Upper lobe of right lung (tissue), 1 donor: ENCODE measurements around the gene OTP. TPM values are rescaled to one million over a fixed set of nuclear protein-coding genes. Genes with fewer than 3 reads are reported as not detected.

Experiments used
- ATAC-seq: fragments of 200-7000 bp; cut with Tn5 transposase; one replicate; pipeline ENCODE4 v1.9.1; 2020; ENCODE audit warnings: mild to moderate bottlenecking, moderate library complexity
- DNase-seq: peaks from one replicate; pipeline ENCODE4 v3.0.0-alpha.2; 2020
- H3K27ac ChIP-seq: fragments of 200-600 bp; one replicate; pipeline ENCODE4 v1.8.0; 2022
- H3K27me3 ChIP-seq: fragments of 200-600 bp; one replicate; pipeline ENCODE4 v1.8.0; 2022; ENCODE audit warnings: mild to moderate bottlenecking
- H3K36me3 ChIP-seq: fragments of 200-600 bp; one replicate; pipeline ENCODE4 v1.8.0; 2022
- H3K4me1 ChIP-seq: fragments of 200-600 bp; one replicate; pipeline ENCODE4 v1.8.0; 2022
- H3K4me3 ChIP-seq: fragments of 200-600 bp; one replicate; pipeline ENCODE4 v1.8.0; 2022; ENCODE audit warnings: mild to moderate bottlenecking
- H3K9me3 ChIP-seq: fragments of 200-600 bp; one replicate; pipeline ENCODE4 v1.8.0; 2022
- CTCF ChIP-seq: fragments of 200-600 bp; IDR thresholded peaks from one replicate; pipeline ENCODE4 v1.8.0; 2022; ENCODE audit warnings: antibody characterized with exemption
- intact Hi-C: fragments of 100-400 bp; cut with DNase I; formaldehyde crosslinking; loops from one replicate; pipeline ENCODE4 v1.11.0; 2022
- total RNA-seq: library from RNA; stranded (reverse); fragmentation: NEBNext Ultra II Directional; extraction: Animal tissue kit (Norgen Biotek cat#: 25700); gene quantifications from one replicate; pipeline ENCODE4 v1.2.1, GENCODE V29; 2021
- donor health status: DM: no; HTN: yes; CAD: no; lungs with severe emphysema.

OTP gene
- total RNA-seq, 1 donor from 2014 or later, result not detected

GRCh38 chr5:77607324-77607723 lies 31.2 kb downstream of the OTP start:
- Histone ChIP-seq H3K27ac (no peak overlapping the region), H3K4me1 (no peaks in the 10 kb centered on the region), H3K36me3 (no peaks in the 10 kb centered on the region), H3K9me3 (no peaks in the 10 kb centered on the region), H3K4me3 (no peak overlapping the region), H3K27me3 (no peaks in the 10 kb centered on the region)
- no peak for TF ChIP-seq CTCF
- ATAC-seq (no peak), DNase-seq (no peak)
- intact Hi-C loops, result no loop called here

GRCh38 chr5:77606279-77606678 lies 32.2 kb downstream of the OTP start:
- ATAC-seq (no peak), DNase-seq (no peak)
- H3K4me3 ChIP-seq, result no peak overlapping the region
- H3K36me3 ChIP-seq, result no peaks in the 10 kb centered on the region
- no peak overlapping the region for H3K27ac ChIP-seq
- no peak for TF ChIP-seq CTCF
- no peaks in the 10 kb centered on the region for H3K27me3 ChIP-seq
- no peaks in the 10 kb centered on the region for H3K9me3 ChIP-seq
- intact Hi-C loops, result no loop called here
- no peaks in the 10 kb centered on the region for H3K4me1 ChIP-seq

GRCh38 chr5:77599679-77600078 lies 38.8 kb downstream of the OTP start:
- H3K9me3 ChIP-seq, result no peaks in the 10 kb centered on the region
- DNase-seq (no peak), ATAC-seq (no peak)
- intact Hi-C loops, result no loop called here
- H3K4me1 ChIP-seq, result no peaks in the 10 kb centered on the region
- peaks cover 3% of the 10 kb centered on the region for H3K27me3 ChIP-seq
- H3K4me3 ChIP-seq, result no peak overlapping the region
- no peak overlapping the region for H3K27ac ChIP-seq
- TF ChIP-seq CTCF, result no peak
- H3K36me3 ChIP-seq, result no peaks in the 10 kb centered on the region

GRCh38 chr5:77590347-77590746 lies 48.2 kb downstream of the OTP start:
- intact Hi-C loops, result no loop called here
- TF ChIP-seq CTCF, result no peak
- ATAC-seq, result peak; percentile 26
- H3K4me1 ChIP-seq, result no peaks in the 10 kb centered on the region
- no peak for DNase-seq
- H3K27me3 ChIP-seq, result no peaks in the 10 kb centered on the region
- H3K9me3 ChIP-seq, result no peaks in the 10 kb centered on the region
- H3K4me3 ChIP-seq, result no peak overlapping the region
- no peak overlapping the region for H3K27ac ChIP-seq
- H3K36me3 ChIP-seq, result no peaks in the 10 kb centered on the region

- ATAC-seq (no peak), DNase-seq (no peak)
Observed at GRCh38 chr5:77588175-77588574, 50.3 kb downstream of the OTP start.

More at GRCh38 chr5:77588175-77588574, 50.3 kb downstream of the OTP start:
- Histone ChIP-seq H3K36me3 (no peaks in the 10 kb centered on the region), H3K27ac (no peak overlapping the region), H3K4me1 (no peaks in the 10 kb centered on the region), H3K9me3 (no peaks in the 10 kb centered on the region), H3K27me3 (no peaks in the 10 kb centered on the region), H3K4me3 (no peak overlapping the region)
- no peak for TF ChIP-seq CTCF
- intact Hi-C loops, result no loop called here
